GM19395 (cell line): ENCODE measurements around the gene TNIP1.

Experiments used
- ATAC-seq: cut with Tn5 transposase; IDR thresholded peaks from one replicate; pipeline ENCODE4 v1.9.1; 2021; ENCODE audit warnings: mild to moderate bottlenecking, moderate library complexity; ENCODE audit not compliant: unreplicated experiment

TNIP1 gene

GRCh38 chr5:151106509-151106908 lies 25.7 kb upstream of the TNIP1 start:
- ATAC-seq: no peak

DNA sequence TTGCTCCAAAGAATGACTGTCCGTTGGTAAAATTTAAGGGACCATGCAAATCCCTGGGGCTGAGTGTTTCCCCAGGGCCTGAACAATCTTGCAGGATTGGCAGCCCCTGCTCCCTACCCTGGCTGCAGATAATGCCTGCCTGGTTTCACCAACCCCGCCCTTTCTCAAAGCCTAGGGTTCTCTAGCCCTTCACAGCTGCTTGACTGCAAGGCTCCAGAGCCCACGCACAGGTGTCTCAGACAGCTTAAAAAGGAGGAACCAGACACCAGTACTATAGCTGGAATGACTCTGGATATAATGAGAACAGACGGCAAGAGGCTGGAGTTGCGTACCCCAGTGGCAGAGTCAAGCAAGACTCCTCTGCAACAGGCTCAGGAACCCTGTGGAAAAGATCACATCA lies 25.2 kb upstream of the TNIP1 start:
- ATAC-seq: no peak

- no peak for ATAC-seq
Observed at GRCh38 chr5:151105561-151105960, 24.7 kb upstream of the TNIP1 start.

DNA sequence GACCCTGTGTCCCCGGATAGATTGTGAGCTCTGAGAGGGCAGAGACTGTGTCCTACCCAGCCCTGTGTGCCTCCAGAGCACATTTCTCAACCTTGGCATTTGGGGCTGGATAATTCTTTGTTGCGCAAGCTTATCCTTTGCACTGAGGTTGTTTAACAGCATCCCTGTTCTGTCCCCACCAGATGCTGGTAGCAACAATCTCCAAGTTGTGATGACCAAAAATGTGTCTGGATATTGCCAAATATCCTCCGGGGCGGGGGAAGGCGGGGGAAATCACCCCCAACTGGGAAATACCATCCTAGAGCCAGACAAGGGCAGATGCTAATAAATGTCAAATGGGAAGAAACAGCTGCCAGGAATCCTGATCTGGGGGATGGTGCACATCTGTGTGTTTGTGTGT lies 24.0 kb upstream of the TNIP1 start:
- no peak for ATAC-seq

- no peak for ATAC-seq
Observed at GRCh38 chr5:151101746-151102145, 20.9 kb upstream of the TNIP1 start.

DNA sequence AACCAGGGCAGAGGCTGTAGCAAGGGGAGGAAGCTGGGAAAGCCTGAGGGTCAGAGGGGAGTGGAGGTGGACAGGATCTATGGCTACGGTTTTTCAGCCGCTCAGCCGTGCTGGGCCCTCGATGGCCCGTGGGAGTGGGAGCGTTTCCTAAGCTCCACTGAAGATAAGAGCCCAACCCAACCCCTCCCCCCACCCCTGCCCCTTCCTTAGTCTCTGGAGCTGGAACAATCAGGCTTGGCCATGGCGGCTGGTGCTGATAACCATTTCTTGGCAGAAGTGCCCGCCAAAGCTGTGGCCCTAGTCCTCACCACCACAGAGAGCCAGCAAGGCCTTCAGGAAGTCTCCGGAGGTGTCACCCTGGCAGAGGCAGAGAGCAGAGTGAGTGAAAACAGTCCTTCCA lies 20.3 kb upstream of the TNIP1 start:
- ATAC-seq: no peak

- ATAC-seq: no peak
Observed at GRCh38 chr5:151100681-151101080, 19.8 kb upstream of the TNIP1 start.

- ATAC-seq: no peak
Observed at GRCh38 chr5:151098768-151099121, 17.9 kb upstream of the TNIP1 start.

DNA sequence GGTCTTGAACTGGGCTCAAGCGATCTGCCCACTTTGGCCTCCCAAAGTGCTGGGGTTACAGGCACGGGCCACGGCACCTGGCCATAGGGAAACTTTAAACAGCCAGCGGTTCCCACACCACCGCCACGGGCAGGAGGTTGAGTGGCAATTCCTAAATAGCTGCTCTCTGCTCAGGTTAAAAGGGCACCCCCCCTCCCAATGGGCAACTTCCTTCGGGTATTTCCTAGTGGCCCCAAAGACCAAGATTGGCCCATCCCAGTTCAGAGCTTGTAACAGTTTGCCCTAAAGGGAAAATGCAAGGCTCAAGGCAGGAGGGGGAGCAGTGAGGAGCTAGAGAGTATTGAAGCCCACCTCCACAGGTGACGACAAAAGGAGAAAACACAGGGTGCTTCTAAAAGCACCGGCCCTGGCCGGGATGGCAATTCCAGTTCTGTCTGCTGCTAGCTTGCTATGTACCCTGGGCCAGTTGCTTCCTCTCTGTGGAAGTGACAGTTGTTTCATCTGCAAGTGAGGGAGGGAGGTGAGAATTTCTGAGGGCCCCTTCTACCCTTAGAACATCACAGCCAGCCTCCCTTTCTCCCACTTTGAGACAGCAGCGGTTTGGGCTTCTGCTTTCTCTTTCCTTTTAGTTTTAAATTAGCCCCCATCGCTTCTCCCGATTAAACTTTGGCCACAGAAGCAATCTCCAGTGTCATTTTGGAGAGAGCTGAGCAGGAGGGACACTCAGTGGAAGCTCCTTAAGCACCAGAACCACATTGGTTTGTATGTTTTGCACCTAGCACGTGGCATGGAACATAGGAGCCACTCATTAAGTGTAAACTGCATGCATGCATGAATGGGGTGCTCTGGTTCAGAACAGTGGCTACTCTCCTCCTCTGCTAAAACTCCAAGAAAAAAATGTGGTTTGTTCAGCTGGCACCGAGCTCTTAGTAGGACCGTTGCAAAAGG lies 17.3 kb upstream of the TNIP1 start:
- peak; percentile 64 for ATAC-seq

DNA sequence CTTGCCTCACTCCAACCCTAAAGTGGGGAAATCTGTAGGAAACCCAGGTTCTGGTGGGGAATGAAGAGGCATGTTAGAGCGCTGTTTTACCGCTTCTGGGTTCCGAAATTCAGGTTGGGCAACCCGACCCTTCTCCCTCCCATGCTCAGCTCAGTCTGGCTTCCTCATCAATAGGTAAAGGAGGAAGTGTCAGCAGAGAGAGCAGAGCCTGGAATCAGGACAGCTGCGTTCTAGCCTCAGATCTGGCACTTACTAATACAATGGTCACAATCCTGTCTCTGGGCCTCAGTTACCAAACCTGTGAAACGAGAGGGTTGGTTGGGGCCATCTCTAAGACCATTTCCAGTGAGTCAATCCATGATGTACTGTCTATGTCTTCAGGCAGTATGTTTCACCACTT lies 16.2 kb upstream of the TNIP1 start:
- ATAC-seq: no peak

DNA sequence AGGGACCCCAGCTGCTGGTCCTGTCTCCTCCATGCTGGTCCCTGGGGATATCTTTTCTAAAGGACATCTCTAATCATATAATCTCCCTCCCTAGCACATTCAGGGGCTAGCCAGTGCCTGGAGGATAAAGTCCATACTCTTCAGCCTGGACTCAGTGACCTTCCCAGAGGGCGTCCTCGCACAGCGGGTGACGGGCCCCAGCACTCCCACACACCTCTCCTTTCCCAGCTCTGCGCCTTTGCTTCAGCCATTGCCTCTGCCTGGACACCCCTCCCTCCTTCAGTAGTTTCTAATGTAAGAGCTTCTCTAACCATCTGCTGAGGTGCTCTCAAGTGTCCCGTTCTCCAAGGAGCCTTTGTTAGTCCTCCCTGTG lies 15.2 kb upstream of the TNIP1 start:
- no peak for ATAC-seq

- ATAC-seq: no peak
Observed at GRCh38 chr5:151095341-151096000, 14.6 kb upstream of the TNIP1 start.

DNA sequence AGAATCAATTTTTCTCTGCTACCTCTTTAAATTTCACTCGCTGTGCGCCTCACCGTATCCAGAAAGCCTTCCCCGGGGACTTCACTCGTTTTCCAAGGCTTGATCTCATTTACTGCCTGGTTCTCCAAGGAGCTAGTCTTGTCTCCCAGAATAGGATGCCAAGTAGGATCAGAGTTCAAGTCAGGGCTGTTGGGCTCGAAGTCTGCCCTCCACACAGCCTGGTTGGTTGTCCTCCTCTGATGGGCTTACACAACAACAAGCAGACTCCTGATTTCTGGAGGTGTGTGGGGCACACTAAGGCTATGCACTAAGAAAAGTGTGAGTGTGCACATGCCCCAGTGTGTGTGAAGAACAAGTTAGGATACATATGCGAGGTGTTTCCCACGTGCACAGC lies 14.0 kb upstream of the TNIP1 start:
- no peak for ATAC-seq

DNA sequence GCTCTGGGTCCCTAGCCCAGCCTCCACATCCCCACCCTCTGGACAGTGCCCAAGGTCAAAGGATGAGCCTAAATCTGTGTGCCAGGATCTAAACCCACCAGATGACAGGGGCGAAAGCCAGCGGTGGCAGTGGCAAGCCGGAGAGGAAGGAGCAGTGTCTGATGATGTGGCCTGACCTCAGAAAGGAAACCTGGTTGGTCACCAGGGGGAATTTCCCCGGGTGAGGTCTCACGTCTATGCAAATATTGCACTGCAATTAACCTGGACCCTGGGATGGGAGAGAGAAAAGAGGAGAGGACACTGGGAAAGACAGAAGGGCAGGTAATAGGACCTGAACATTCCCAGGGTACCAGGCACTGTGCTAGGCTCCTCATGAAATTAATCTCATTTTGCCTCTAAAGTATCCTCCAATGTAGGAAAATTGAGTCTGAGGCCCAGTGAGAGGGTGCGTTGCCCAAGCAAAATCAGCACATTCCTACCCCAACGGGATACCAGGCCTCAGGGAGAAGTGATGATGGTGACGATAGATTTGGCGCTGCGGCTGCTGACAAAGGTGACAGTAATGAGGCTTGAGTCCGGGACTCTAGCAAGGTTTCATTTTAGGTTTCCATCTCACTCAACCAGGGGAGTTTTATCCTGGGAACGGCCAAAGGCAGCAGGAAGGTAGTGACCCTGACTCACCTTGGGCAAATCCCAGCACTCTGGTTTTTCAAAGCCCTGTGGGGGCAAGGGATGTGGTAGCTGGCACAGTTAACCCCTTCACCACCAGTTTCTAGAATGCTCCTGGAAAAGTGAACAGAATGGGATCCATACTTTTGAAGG lies 13.4 kb upstream of the TNIP1 start:
- peak; percentile 76 for ATAC-seq

DNA sequence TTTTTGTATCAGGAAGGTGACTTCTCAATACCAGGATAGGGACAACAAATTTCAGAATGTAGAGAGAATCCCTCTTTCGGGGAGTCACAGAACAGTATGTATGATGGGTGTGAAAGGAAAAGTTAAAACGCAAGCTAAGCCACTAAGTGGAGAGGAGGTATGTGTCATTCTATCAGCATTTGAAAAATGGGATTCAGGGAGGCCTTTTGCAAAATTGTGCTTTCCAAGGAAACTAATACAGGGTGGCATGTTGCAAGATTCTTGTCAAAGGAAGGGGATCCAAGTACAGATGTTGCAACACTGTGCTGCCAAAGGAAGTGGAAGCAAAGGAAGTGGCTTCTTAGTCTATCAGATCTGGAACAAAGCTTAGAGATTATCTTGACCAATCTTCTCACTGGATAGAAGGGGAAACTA lies 12.6 kb upstream of the TNIP1 start:
- peak; percentile 16 for ATAC-seq

- no peak for ATAC-seq
Observed at GRCh38 chr5:151092762-151093161, 11.9 kb upstream of the TNIP1 start.

DNA sequence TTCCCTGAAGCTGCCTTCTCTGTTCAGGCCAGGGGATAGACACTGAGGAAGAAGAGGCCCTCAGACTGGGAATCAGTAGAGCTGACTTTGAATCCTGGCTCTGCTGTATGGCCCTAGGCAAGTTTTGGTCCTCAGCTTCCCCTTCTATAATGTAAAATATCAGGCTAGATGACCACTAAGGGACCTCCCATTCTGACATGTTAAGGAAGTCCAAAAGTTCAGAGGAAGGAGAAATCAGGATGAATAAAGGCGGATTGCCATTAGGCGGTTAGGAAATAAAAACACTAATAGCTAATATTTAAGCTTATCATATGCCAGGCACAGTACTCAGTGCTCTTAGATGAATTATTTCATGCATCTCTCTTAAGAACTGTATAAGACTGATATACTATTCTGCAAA lies 8.9 kb upstream of the TNIP1 start:
- ATAC-seq: no peak

DNA sequence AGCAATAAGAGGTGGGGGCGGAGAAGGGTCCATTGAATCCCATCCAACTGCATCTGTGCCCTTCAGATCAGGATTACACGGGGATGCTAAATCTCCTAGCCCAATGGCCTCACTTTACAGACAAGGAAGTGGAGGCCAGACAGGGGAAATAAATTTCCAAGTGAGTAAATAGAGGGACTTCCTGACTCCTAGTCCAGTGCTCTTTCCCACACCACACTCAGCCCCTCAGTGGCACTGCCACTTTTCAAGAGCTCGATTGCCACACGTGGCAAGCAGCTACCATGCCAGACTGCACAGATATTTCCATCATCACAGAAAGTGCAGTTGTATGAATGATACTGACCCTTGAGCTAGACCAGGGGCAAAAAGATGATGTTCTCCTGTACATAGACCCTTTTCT lies 8.2 kb upstream of the TNIP1 start:
- no peak for ATAC-seq

DNA sequence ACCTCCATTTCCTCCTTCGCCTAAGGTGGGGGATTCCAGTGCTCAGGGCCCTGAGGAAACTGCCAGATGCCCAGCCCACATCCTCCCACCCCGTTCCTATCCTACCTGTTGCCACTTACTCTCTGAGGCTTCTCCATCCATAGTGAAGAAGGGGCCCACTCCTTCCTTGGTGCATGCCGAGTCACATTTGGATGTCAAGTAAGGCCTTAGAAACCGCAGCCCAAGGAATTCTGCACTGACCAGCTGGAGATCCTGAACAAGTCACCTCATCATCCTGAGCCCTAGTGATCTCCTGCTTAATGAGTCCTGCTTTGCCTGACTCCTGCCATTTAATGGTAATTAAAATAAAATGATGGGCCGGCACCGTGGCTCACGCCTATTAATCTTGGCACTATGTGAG lies 6.7 kb upstream of the TNIP1 start:
- no peak for ATAC-seq

DNA sequence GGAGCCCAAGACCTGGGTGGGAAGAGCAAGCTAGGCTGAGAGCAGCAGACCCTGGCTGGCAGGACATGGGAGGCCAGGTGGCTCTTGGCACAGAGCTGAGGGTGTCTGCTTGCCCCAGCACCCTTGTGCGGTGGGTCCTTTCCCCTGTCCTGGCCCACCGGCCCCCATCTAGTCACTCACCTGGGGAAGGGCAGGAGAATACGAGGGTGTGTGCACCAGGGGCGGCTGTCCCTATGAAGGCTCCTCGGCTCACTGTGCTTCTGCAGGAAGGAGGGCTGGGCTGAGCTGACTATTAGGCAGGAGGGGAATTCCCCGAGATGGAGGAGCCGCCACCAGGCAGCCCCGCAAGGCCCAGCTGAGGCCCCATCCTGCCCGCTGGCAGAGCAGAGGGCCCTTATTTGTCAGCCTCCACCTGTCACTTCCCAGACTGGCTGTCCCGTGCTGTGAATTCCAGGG lies 6.1 kb upstream of the TNIP1 start:
- peak; percentile 79 for ATAC-seq

DNA sequence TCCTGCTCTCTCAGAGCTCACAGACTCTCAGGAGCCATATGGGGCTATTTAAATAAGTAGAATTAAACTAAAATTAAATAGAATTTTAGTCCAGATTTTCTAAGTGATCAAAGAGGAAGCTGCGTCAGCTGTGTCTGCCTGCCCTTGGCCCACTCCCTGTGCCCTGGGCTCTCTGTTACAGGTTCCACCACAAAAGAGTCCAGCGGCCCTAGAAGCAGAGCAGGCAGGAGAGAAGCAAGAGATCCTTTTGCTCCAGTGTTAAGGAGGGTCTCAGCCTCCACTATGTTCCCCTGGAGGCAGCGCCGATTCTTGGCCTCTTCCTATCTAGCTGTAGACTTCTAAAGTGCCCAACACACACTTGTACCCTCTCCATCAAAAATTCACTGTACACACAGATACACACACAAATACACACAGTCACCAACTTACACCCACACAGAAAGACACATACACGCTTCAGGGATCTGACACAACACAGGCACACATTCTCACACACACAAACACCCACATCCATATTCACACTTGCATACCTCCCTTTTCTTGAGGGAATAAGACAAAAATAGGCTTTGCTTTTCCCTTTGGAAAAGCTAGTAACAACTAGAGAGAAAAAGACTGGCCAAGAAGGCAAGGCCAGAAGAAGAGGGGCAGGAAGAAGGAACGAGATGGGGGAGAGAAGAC lies 5.5 kb upstream of the TNIP1 start:
- peak; percentile 23 for ATAC-seq
